GM18867 (cell line): ENCODE results near the gene INHBB.

Experiments
- ATAC-seq: cut with Tn5 transposase; IDR thresholded peaks from one replicate; pipeline ENCODE4 v1.9.1; 2021; ENCODE audit warnings: mild to moderate bottlenecking, moderate library complexity; ENCODE audit not compliant: unreplicated experiment

Gene INHBB

GRCh38 chr2:120338015-120338414 lies 7.9 kb upstream of the INHBB start:
- ATAC-seq = no peak

- no peak for ATAC-seq
These were observed 4.0 kb upstream of the INHBB start for GRCh38 chr2:120341977-120342376.

GRCh38 chr2:120342446-120342845 lies 3.5 kb upstream of the INHBB start:
- ATAC-seq = no peak

GRCh38 chr2:120343100-120343432 lies 2.9 kb upstream of the INHBB start:
- no peak for ATAC-seq

- ATAC-seq = peak; percentile 56
These were observed 2.4 kb upstream of the INHBB start for GRCh38 chr2:120343433-120344105.

- ATAC-seq = no peak
These were observed 1.5 kb upstream of the INHBB start for GRCh38 chr2:120344214-120344975.

- no peak for ATAC-seq
These were observed 857 bp upstream of the INHBB start for GRCh38 chr2:120344976-120345581.

- no peak for ATAC-seq
These were observed 328 bp upstream of the INHBB start for GRCh38 chr2:120345608-120346007.

- ATAC-seq = no peak
These were observed 877 bp downstream of the INHBB start for GRCh38 chr2:120346667-120347358.

- ATAC-seq = no peak
These were observed 1.6 kb downstream of the INHBB start for GRCh38 chr2:120347396-120348060.

GRCh38 chr2:120348134-120348736 lies 2.3 kb downstream of the INHBB start:
- no peak for ATAC-seq

- ATAC-seq = no peak
These were observed 3.0 kb downstream of the INHBB start for GRCh38 chr2:120348737-120349439.

- ATAC-seq = no peak
These were observed 3.5 kb downstream of the INHBB start for GRCh38 chr2:120349440-120349921.

- no peak for ATAC-seq
These were observed 4.1 kb downstream of the INHBB start for GRCh38 chr2:120350080-120350479.

- no peak for ATAC-seq
These were observed 4.9 kb downstream of the INHBB start for GRCh38 chr2:120350801-120351320.

- no peak for ATAC-seq
These were observed 7.0 kb downstream of the INHBB start for GRCh38 chr2:120352696-120353590.

GRCh38 chr2:120353591-120353898 lies 7.6 kb downstream of the INHBB start:
- ATAC-seq = no peak

- no peak for ATAC-seq
These were observed 8.0 kb downstream of the INHBB start for GRCh38 chr2:120353931-120354330.

- ATAC-seq = no peak
These were observed 8.5 kb downstream of the INHBB start for GRCh38 chr2:120354467-120354866.
